Measurements from ENCODE around the gene LAPTM5. TPM values are rescaled to one million over a fixed set of nuclear protein-coding genes. Genes with fewer than 3 reads are reported as not detected.

Gene LAPTM5
- total and polyA plus RNA-seq, 2 of the 8 experiments (the other 6 are each of a cell fraction or from before 2014, with no cell fraction given): 0.37 to 1.4 TPM

- TF ChIP-seq CHD7 (IDR thresholded peaks at IDR 0.05; ENCODE audit: insufficient replicate concordance, low read length): no peak
- TF ChIP-seq SUZ12 (IDR thresholded peaks at IDR 0.05; ENCODE audit: low read length): no peak
- no peak for TF ChIP-seq TCF12 (IDR thresholded peaks at IDR 0.05; ENCODE audit: low read depth, low read length)
- TF ChIP-seq POU5F1 (IDR thresholded peaks at IDR 0.05; ENCODE audit: low read depth, low read length): no peak
- no peak for TF ChIP-seq EZH2 (IDR thresholded peaks at IDR 0.05; ENCODE audit: low read depth, low read length, severe bottlenecking)
- TF ChIP-seq SIRT6 (IDR thresholded peaks at IDR 0.05; ENCODE audit: low read length): no peak
- TF ChIP-seq CBX8 (IDR thresholded peaks at IDR 0.05; ENCODE audit: borderline replicate concordance, low read depth, low read length): no peak
- no peak for TF ChIP-seq SRF (IDR thresholded peaks at IDR 0.05; ENCODE audit: low read depth, low read length)
- TF ChIP-seq CHD2 (IDR thresholded peaks at IDR 0.05; ENCODE audit: low read length): no peak
Measured at GRCh38 chr1:30726773-30727684, 30.5 kb downstream of the LAPTM5 start (continued).
